HG03565 (cell line): ENCODE data around the gene DCTN1.
"Not testable (repeated sequence)": the region's sequence is repeated elsewhere in the genome, so short reads cannot be mapped to it uniquely, and the experiment has no call there.

ENCODE experiments used
- ATAC-seq: cut with Tn5 transposase; IDR thresholded peaks from one replicate; pipeline ENCODE4 v1.9.1; 2021; ENCODE audit warnings: mild to moderate bottlenecking, moderate library complexity; ENCODE audit not compliant: unreplicated experiment

The DCTN1 gene

DNA sequence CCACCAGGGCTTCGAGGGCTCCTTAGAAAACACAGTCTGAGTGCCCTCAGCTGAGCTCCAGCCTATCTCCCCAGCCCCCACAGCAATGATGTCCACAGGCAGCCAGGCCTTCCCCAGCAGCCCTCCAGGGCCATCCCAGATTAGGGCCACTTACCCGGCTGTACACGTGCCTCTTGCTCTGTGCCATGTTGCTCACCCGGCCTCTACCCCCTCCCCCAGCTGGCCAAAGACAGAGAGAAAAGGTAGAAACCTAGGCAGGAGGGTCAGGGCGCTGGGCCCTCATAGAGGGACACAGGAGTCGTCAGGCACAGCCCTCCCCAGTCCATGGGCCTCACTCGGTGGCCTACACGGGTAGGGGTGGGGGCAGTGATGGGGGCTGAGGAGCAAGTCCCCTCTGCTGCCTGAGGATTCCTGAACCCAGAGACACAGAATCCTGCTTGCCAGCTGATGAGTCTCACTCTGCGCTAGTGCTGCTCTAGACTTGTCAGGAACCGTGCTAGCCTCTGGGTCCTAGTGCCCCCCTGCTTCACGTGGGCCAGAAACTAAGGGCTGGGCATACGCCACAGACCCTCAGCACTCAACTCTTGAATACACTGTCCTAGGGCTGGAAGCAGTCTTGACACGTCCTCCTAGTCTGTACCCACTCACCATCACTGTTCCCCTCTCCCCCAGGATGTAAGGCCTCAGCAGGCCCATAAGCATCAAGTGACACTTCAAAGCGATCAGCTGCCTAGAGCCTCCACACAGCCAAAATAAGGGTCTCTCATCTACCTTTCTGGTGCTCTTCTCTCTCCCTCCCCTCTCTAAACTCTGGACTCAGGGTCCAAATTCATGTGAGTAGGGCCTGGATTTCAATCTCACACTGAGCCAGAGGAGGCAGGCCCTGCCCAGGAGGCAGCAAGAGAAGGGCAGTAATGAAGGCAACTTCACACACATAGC, at the start of gene DCTN1:
Gene DCTN1, minus strand, starts transcription at position 461 of the 939 bp plus-strand sequence. Its CDS starts 274 bp downstream, at position 187.
- ATAC-seq = no peak

DNA sequence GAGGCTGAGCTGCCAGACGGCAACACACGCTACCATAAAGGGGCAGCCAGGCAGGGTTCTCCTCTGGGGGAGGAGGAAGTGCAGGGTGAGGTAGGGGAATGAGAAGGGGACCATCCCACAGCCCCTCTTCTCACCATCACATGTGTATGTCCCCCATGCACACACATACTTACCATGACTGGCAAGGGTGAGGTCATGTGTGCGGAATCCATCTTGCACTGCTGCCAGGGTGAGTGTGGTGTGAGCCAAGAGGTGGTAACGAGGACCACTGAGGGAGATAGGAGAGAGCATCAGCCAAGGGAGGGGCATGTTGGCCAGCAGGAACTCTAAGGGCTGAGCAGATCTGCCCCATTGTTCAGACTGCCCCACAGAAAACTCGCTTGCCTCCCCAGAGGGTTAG, 48.6 kb upstream of the DCTN1 start:
- no peak for ATAC-seq

DNA sequence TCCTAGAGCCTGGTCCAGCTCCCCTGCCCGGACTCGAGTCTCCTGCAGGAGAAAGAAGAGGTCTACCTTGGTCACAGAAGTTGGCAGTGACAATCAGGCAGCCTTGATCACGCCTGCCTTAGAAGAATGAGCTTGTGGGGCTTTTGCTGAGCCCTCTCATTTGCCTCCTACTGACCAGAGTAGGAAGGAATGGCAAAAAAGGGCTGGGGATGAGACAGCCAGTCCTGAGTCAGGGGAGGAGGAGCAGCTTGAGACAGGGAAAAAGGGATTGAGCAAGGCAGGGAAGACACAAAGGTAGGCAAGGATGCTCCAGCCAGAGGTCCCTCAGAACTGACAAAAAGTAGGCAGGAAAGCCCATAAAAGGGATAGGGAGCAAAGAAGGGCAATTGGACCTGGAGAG, 47.4 kb upstream of the DCTN1 start:
- no peak for ATAC-seq

DNA sequence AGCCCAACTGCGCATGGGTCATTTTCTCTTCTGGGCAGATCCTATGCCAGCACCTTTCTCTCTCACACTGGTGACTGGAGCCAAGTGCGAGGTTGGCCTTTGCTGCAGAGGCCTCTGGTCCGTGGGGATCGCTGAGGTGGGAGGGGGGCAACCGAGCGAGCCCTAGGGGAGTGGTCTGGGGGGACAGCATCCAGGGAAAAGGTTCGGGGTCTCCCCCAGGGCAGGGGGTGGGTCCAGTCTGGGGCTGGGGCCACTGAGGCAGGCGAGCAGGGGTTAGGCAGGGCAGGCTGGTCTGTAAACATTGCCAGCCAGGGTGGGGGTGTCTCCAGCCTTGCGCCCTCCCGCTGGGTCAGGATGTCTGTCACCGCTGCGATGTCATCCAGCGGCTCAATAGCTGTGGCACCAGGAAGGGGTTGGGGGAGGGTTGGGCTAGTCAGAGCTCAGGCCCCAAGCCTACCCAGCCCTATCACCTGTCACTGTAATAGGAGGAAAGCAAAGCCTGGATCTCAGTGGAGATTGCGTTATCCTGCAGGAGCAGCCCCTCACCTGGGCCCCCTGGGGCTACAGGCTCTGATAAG, 46.2 kb upstream of the DCTN1 start:
- ATAC-seq = no peak

DNA sequence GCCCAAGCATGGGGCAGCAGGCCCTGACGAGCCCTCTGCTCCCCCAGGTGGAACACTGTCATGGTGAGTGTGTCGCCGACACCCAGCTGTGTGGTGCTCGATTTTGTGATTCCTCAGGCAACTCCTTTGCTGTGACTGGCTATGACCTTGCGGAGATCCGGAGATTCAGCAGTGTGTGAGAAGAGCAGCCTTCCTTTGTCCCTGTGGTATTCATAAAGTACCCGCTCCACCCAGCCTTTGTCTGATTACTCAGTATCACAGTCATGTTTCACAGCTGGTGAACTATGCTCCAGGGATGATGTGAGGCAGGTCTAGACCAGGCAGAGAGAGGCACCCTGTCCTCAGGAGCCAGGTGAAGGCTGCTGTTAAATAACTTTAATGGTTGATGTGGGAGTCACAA, 45.4 kb upstream of the DCTN1 start:
- no peak for ATAC-seq

DNA sequence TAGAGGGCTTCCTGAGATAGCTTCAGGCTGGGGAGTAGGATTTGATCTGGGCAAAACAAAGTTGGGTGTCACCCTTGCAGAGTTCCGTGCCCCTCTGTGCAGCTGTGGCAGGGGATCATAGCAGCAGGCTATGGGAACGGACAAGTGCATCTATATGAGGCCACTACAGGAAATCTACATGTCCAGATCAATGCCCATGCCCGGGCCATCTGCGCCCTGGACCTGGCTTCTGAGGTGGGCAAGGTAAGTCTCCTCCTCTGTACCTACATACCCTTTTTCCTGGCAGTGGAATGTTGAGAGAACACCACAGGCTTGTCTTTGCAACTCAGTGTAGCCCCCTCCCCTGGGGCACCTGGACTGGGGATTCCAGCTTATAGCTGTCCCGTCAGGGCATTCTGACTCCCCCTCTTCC, 44.9 kb upstream of the DCTN1 start:
- no peak for ATAC-seq

DNA sequence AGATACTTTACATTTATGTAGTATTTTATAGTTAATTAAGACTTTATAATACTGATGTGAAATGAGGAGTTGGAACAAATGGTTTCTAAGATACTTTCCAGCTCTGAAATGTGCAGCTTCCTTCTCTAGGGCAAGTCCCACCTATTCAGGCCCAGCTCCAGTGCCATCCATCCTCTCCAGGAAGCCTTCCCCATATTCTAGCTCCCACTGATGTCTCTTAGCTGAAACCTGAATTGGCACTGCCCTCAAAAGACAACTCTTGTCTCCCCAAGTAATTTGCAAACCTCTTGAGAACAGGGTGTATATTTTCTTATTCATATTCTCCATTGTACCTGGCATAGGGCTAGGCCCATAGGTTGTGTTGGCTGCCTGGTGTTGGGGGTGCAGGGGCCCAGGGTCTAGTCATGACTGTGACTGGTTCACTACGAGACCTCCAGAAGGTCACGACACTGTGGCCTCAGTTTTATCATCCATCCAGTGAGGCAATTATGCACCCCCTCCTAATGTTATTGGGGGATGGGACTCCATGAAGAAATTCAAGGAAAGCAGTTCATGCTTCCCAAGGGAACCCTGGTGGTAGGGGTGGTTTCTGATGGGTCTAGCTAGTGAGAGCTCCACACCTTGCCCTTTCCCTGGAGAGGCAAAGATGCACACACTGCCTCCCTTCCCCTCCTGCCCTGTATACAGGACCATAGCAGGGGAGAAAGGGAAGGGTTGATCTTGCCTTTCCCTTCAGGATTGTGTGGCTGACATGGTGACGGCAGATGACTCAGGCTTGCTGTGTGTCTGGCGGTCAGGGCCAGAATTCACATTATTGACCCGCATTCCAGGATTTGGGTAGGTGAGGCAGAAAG, 44.3 kb upstream of the DCTN1 start:
- ATAC-seq = no peak

DNA sequence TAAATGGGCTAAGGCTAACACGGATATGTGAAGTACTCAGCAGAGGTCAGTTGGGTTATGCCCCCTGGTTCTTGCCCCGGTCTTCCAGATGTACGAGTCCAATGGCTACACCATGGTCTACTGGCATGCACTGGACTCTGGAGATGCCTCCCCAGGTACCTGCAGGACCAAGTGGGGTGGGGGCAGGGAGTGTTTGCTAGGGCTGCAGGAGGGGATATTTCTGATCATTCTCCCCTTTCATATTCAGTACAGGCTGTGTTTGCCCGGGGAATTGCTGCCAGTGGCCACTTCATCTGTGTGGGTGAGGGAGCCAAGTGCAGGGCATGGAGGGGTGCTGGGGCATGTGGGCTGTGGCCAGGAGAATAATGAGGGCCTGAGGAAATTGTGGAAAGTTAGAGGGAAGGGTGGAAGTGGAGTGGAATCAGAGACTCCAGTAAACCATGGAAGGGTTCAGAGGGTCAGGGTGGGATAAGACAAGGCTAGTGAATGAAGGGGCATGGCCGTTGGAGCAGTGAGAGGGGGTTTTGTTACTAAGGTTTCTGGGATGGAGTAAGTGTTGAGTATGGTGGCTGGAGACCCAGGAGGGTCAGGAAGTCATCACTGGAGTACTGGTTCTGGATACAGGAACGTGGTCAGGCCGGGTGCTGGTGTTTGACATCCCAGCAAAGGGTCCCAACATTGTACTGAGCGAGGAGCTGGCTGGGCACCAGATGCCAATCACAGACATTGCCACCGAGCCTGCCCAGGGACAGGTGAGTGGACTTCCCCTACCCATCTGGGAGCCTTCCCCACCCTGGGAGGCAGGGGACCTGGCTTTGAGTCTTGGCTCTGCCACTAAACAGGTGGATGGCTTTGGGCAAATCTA, 43.4 kb upstream of the DCTN1 start:
- no peak for ATAC-seq

DNA sequence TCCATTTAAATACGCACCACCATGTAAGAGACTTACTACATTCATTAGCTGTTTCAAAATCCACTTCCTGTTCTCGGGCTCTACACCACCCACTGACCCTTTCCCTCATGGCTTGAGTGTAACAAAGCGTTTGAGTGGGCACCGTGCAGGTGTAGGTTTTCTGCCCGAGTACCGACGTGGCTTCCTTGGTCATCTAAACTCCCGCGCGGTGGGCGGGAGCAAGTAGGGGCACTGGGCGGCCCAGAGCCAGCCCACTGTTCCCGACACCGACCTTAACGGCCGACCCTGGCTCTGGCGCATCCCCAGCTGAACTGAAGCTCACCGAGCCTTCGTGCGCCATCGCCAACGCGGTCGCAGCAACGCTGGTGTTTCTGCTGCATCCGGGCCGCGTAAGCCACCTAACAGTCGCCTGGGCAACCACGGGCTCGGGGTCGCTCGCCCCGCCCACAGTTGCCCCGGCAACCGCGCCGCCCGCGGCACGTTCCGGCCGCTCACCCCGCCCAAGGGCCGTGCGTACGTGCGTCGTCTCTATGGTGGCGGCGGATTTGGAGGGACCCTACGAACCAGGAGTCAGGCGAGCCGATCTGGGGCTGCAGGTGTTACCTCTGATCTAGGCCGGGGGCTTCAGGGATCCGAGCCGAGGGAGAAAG, 41.2 kb upstream of the DCTN1 start, which contains the start of the genes C2orf81 and WDR54:
Gene C2orf81, minus strand, starts transcription at position 399 of the 650 bp plus-strand sequence. Its CDS starts 59 bp downstream, at position 340.
Gene WDR54, plus strand, starts transcription at position 510 of the 650 bp plus-strand sequence. CDS start 424 bp downstream, outside the sequence.
- peak; percentile 92 for ATAC-seq

DNA sequence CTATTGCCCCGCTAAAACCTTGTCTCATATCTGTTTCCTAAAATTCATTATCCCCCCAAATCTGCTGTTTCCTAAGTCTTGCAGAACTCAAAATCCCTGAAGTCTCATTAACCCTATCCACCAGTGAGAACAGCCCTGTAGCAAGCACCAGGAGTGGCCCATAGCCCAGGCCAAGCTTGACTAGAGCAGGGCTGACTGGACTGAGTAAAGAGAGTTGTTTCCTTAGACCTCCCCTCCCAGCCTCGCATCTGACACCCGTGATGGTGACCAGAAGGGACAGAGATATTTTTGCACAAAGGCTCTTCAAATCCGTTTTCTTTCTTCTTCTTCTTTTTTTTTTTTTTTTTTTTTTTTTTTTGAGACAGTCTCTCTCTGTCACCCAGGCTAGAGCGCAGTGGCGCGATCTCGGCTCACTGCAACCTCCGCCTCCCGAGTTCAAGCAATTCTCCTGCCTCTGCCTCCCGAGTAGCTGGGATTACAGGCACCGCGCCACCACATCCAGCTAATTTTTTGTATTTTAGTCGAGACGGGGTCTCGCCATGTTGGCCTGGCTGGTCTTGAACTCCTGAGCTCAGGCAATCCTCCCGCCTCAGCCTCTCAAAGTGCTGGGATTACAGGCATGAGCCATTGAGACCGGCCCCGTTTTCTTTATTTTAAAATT, 40.5 kb upstream of the DCTN1 start:
- ATAC-seq = not testable (repeated sequence)

DNA sequence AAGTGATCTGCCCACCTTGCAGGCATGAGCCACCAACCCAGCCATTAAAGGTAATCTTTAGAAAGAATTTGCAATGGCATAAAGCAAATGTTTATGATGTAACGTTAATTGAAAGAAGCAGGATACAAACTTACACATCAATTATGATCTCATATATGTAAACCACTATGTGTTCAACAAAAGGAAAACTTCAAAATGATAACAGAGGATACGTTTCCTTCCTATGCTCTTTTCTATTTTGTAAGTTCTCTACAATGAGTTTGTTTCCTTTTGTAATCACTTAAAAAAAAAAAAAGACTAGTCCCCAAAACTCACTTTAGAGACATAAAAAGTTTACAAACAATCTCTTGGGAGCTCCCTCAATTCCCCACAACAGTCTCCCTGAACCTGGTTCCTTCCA, 39.9 kb upstream of the DCTN1 start:
- ATAC-seq = no peak

DNA sequence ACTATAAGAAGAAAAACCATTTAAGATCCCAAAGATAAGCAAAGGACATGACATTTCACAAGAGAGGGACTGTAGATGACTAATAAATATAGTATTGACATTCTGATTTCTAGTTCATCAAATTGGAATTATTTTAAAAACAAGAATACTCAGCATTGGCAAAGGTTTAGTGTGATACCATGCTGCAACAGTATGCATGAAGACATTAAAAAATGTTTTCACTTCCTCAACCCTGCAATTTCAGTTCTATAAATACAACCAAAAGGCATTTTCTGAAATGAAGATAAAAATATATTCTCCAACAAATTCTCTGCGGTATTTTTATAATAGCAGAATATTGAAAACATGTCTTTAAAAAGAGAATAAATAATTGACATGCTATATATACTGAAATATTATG, 39.2 kb upstream of the DCTN1 start:
- ATAC-seq = no peak

DNA sequence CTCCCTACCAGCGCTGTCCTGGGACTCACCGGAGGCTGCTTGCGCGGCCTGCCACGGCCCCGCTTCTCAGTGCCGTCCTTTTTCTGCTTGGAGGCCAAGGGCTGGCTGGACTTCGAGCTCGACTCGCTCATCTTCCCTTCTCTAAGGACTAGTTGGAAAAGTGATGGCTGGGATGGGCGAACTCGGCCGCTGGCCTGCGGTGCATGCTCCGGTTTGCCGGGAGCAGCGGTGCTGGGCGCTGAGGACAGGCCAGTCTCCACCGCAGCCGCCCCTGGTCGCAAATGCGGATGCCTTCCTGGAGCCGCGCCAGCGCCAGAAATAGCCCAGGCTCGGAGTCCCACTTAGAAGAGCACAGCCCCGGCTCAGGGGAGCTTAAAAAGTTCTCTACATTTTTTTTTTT, 38.2 kb upstream of the DCTN1 start:
- no peak for ATAC-seq

DNA sequence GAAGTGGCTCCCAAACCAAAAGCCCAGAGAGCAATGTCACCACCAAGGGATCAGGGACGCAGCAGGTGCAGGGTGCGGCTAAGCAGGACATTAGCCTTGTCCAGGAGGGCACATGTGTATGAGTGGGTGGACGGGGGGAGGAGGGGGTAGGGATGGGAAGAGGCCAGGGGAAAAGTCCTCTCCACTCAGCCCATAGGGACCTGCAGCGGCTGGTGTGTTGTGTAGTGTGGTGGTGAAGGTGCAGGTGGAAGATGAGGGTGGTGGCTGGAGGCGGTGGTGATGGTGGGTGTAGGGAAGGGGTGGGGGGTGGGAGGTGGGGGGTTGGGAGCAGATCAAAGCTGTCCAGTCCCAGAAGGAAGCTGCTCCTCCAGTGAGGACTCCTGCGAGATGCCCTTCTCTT, 37.7 kb upstream of the DCTN1 start:
- ATAC-seq = no peak

DNA sequence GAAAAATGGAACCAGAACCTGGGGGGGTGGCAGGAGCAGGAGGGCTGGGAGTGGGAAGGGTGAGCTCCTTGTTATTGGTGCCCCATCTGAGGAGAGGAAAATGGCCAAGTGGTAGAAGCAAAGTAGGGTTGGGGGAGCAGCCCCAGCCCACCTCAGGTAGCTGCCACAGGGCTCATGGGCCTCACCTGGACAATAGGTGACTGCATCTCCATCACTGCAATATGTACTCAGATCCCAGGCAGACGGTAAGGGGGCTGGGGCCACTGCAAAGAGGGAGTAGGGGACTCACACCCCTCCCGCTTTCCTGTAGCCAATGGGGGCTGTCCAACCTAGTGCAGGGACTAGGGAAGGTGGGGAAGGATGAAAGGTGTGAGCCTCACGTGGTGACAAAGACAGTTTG, 37.1 kb upstream of the DCTN1 start:
- no peak for ATAC-seq

DNA sequence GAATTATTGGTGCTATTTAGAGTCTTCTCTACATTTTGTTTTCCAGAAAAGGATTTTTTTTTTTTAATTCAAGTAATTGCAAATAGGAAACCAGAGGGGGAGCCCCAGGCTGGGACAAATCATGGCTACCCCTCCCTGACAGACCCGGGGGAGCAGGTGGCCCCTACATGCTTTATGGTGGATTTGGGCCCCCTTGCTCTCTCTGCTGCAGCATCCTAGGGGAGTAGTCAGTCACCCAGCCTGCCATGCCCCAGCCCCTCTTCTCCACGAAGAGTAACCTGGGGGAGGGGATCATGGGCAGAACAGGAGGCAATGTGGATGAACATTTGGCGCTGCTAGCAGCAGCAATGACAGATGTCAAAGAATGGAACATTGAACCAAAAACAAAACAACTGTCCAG, 36.7 kb upstream of the DCTN1 start:
- no peak for ATAC-seq

DNA sequence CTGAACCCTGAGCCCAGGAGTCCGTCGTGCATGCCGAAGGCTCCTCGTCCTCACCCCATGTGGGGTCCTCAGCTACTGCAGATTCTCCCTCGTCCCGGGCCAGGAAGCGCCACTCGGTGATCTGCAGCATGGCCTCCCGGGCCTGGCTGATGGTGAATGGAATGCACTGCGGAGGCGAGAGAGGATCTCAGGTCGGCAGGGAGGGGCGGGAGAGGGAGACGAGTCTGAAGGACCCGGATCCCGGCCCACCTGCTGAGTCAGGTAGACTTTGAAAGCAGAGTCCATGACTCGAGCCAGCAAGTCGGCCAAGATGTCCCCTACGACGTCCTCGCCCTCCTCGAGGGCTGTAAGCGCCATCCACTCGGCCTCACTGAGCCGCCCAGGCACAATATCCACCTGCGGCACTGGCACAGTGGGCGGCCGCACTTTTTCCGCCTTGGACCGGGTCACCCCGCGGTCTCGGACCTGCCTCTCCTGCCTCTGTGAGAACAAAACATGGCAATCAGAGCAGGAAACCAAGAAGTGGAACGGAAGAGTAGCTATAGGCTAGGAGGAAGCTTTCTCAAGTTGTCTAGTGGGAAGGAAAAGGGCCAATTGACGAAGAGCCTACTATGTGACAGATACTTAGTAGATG, 35.8 kb upstream of the DCTN1 start:
- ATAC-seq = no peak

DNA sequence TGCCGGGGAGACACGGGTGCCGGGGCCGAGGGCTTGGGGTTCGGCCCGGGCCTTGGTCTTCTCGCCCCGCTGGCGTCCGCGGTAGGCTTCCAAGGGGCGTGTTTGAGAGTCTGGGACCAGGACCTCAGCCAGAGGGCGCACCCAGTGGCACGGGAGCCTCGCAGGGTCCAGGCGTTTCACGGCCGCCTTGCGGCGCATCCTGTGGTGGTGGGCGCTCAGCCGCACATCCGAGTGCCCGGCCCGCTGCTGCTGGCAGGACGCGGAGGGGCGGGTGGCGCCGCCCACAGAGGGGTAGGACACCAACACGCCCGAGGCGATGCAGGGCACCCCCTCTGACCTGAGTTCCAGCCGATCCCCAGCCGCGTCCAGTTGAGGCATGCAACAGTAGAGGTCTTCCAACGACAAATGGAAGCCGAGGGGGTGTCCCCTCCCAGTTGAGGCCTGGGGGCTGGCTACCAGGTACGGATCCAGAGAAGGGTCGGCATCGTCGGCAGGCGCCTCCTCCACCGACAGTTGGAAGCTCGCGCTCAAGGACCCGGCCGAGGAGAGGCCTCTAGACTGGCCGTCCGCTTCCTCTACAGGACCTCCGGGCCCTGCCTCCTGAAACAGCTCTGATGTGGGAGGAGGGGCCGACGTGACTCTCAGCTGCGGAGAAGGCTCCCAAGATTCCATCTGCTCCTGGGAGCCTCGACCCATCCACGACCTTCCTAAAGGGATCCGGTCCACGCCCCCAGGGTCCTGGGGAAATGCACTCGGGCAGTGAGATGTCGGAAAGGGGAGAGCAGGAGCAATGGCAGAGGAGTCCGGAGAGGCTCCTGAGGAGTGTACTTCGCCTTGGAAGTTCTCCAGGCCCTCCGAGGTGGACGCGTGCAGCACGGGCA, 35.0 kb upstream of the DCTN1 start:
- no peak for ATAC-seq
